H9 (cell line): ENCODE data around the gene CBX1. TPM values are rescaled to one million over a fixed set of nuclear protein-coding genes. Genes with fewer than 3 reads are reported as not detected.

Experiments
- DNase-seq: peaks from one replicate; pipeline ENCODE4 v3.0.0-alpha.2; 2017
- H2AFZ ChIP-seq: one replicate; pipeline ENCODE4 v1.6.1; 2013; ENCODE audit warnings: mild to moderate bottlenecking, low read length, control low read depth, moderate library complexity
- H2AK5ac ChIP-seq: 2 replicates; pipeline ENCODE4 v1.6.1; 2013; ENCODE audit warnings: low read length, control low read depth, mixed read lengths; ENCODE audit not compliant: insufficient read length
- H2BK120ac ChIP-seq: one replicate; pipeline ENCODE4 v1.6.1; 2013; ENCODE audit warnings: low read depth, mild to moderate bottlenecking, low read length, control low read depth, inconsistent platforms; ENCODE audit not compliant: poor library complexity, severe bottlenecking
- H2BK12ac ChIP-seq: 2 replicates; pipeline ENCODE4 v1.6.1; 2013; ENCODE audit warnings: low read length, control low read depth, mixed read lengths, low read depth; ENCODE audit not compliant: insufficient read length
- H2BK15ac ChIP-seq: 2 replicates; pipeline ENCODE4 v1.6.1; 2013; ENCODE audit warnings: low read depth, low read length, control low read depth
- H2BK20ac ChIP-seq: one replicate; pipeline ENCODE4 v1.6.1; 2013; ENCODE audit warnings: low read depth, mild to moderate bottlenecking, low read length, control low read depth, inconsistent platforms; ENCODE audit not compliant: poor library complexity, severe bottlenecking
- H2BK5ac ChIP-seq: 2 replicates; pipeline ENCODE4 v1.6.1; 2013; ENCODE audit warnings: low read length, control low read depth, mixed read lengths; ENCODE audit not compliant: insufficient read length
- H3K14ac ChIP-seq: 2 replicates; pipeline ENCODE4 v1.6.1; 2013; ENCODE audit warnings: low read length, control low read depth; ENCODE audit not compliant: insufficient read depth
- H3K18ac ChIP-seq: 2 replicates; pipeline ENCODE4 v1.6.1; 2013; ENCODE audit warnings: low read depth, mild to moderate bottlenecking, mixed read lengths, low read length, control low read depth; ENCODE audit not compliant: insufficient read length
- H3K23ac ChIP-seq: 2 replicates; pipeline ENCODE4 v1.6.1; 2013; ENCODE audit warnings: low read length, control low read depth, mixed read lengths, low read depth; ENCODE audit not compliant: insufficient read length
- H3K23me2 ChIP-seq: 2 replicates; pipeline ENCODE4 v1.6.1; 2013; ENCODE audit warnings: low read depth, mild to moderate bottlenecking, mixed read lengths, low read length, control low read depth; ENCODE audit not compliant: insufficient read length, poor library complexity, severe bottlenecking
- H3K27ac ChIP-seq: 2 replicates; pipeline ENCODE4 v1.5.1; 2013; ENCODE audit warnings: low read length, control low read depth, mixed read lengths, low read depth; ENCODE audit not compliant: insufficient read length
- H3K27me3 ChIP-seq: 2 replicates; pipeline ENCODE4 v1.6.1; 2013; ENCODE audit warnings: low read length, control low read depth, inconsistent platforms; ENCODE audit not compliant: insufficient read depth
- H3K4ac ChIP-seq: 2 replicates; pipeline ENCODE4 v1.6.1; 2013; ENCODE audit warnings: low read depth, mild to moderate bottlenecking, control low read depth, inconsistent platforms, low read length, moderate library complexity
- H3K4me1 ChIP-seq: 2 replicates; pipeline ENCODE4 v1.6.1; 2013; ENCODE audit warnings: low read length, control low read depth, inconsistent platforms; ENCODE audit not compliant: insufficient read depth
- H3K4me2 ChIP-seq: 2 replicates; pipeline ENCODE4 v1.6.1; 2013; ENCODE audit warnings: low read length, control low read depth, mixed read lengths; ENCODE audit not compliant: insufficient read length, insufficient read depth
- H3K56ac ChIP-seq: 2 replicates; pipeline ENCODE4 v1.6.1; 2013; ENCODE audit warnings: low read depth, mild to moderate bottlenecking, mixed read lengths, low read length, control low read depth; ENCODE audit not compliant: insufficient read length
- H3K79me1 ChIP-seq: 2 replicates; pipeline ENCODE4 v1.6.1; 2013; ENCODE audit warnings: low read depth, mild to moderate bottlenecking, moderate library complexity, low read length, control low read depth, inconsistent platforms; ENCODE audit not compliant: insufficient read depth, poor library complexity, severe bottlenecking
- H3K79me2 ChIP-seq: 2 replicates; pipeline ENCODE4 v1.6.1; 2013; ENCODE audit warnings: low read length, control low read depth, inconsistent platforms; ENCODE audit not compliant: insufficient read depth
- H3K9ac ChIP-seq: 2 replicates; pipeline ENCODE4 v1.6.1; 2013; ENCODE audit warnings: low read length, control low read depth, mixed read lengths; ENCODE audit not compliant: insufficient read length; ENCODE audit errors: extremely low read depth
- H3K9me3 ChIP-seq: one replicate; pipeline ENCODE4 v1.6.1; 2013; ENCODE audit warnings: low read depth, low read length, inconsistent platforms; ENCODE audit not compliant: control insufficient read depth
- H3T11ph ChIP-seq: one replicate; pipeline ENCODE4 v1.6.1; 2013; ENCODE audit warnings: mild to moderate bottlenecking, low read length, control low read depth, inconsistent platforms
- H4K20me1 ChIP-seq: one replicate; pipeline ENCODE4 v1.6.1; 2013; ENCODE audit not compliant: control insufficient read depth, insufficient read length, insufficient read depth
- H4K5ac ChIP-seq: 2 replicates; pipeline ENCODE4 v1.6.1; 2013; ENCODE audit warnings: low read depth, mild to moderate bottlenecking, mixed read lengths, low read length, control low read depth; ENCODE audit not compliant: insufficient read length
- H4K8ac ChIP-seq: replicated peaks from 2 replicates; pipeline ENCODE4 v1.6.1; 2013; ENCODE audit warnings: low read length, control low read depth, mixed read lengths, low read depth; ENCODE audit not compliant: insufficient read length
- H4K91ac ChIP-seq: 2 replicates; pipeline ENCODE4 v1.6.1; 2013; ENCODE audit warnings: low read depth, mild to moderate bottlenecking, moderate library complexity, mixed read lengths, low read length, control low read depth; ENCODE audit not compliant: insufficient read length
- H3K27ac Mint-ChIP-seq, 3 experiments: 2 replicates in 2 of 3; 3 replicates in 1 of 3; pipeline ENCODE4 v1.8.0; 2020 to 2021; ENCODE audit warnings: mixed read lengths in 3 of 3, mild to moderate bottlenecking in 1 of 3, moderate library complexity in 1 of 3
- H3K27me3 Mint-ChIP-seq: 2 replicates; pipeline ENCODE4 v1.8.0; 2021; ENCODE audit warnings: low read depth, mild to moderate bottlenecking, moderate library complexity, mixed read lengths
- H3K36me3 Mint-ChIP-seq, 3 experiments: 2 replicates in 2 of 3; 3 replicates in 1 of 3; pipeline ENCODE4 v1.8.0; 2020 to 2021; ENCODE audit warnings: low read depth in 3 of 3, mixed read lengths in 3 of 3; ENCODE audit not compliant: insufficient read depth in 1 of 3
- H3K4me1 Mint-ChIP-seq, 2 experiments: 2 replicates each; pipeline ENCODE4 v1.8.0; 2020; ENCODE audit warnings: mixed read lengths in 2 of 2
- H3K4me3 Mint-ChIP-seq, 2 experiments: 2 replicates in 1 of 2; 3 replicates in 1 of 2; pipeline ENCODE4 v1.8.0; 2020 to 2021; ENCODE audit warnings: mild to moderate bottlenecking in 2 of 2, mixed read lengths in 2 of 2, moderate library complexity in 1 of 2
- H3K9me3 Mint-ChIP-seq, 2 experiments: 2 replicates in 1 of 2; 3 replicates in 1 of 2; pipeline ENCODE4 v1.8.0; 2020; ENCODE audit warnings: mild to moderate bottlenecking in 2 of 2, mixed read lengths in 2 of 2, moderate library complexity in 1 of 2
- CTCF ChIP-seq: fragments of 200-600 bp; sonication (generic); conservative IDR thresholded peaks from 3 replicates; pipeline ENCODE4 v1.8.0; 2021; ENCODE audit warnings: antibody characterized with exemption, mild to moderate bottlenecking
- WGBS: extraction: QIAGEN DNeasy Blood & Tissue Kit; methylation state at CpG from one replicate; pipeline ENCODE4 v1.1.7; 2013; ENCODE audit warnings: missing lambda C conversion rate, low lambda C conversion rate, mixed read lengths; ENCODE audit not compliant: insufficient read length; ENCODE audit errors: extremely low coverage; 5-methylcytosine and 5-hydroxymethylcytosine counted together
- total RNA-seq: library from RNA; stranded (reverse); gene quantifications from 2 replicates; pipeline ENCODE4 v1.2.1, GENCODE V29; 2021

CBX1 gene
- total RNA-seq, 1 experiment from 2014 or later: 155 TPM

- H2BK15ac ChIP-seq: no peak overlapping the region
- H3K27me3 ChIP-seq: no peaks in the 10 kb centered on the region
- Mint-ChIP-seq H3K27me3 (no peaks in the 10 kb centered on the region; the same call in 1 of the 2 replicates), H3K9me3 (no peaks in the 10 kb centered on the region; a peak in 2 of 5 replicates), H3K4me3 (0 out of 5 replicates have a peak overlapping the region, but pooled peaks of 1 of the 2 experiments have one; percentile 16), H3K27ac (peak overlapping the region in 2 of 3 experiments; percentile 49 to 99; a peak in 4 of 7 replicates), H3K4me1 (peaks cover 46 to 60% of the 10 kb centered on the region in 2 experiments), H3K36me3 (peaks cover 68 to 79% (median 72%) of the 10 kb centered on the region in 3 experiments)
- H4K8ac ChIP-seq: no peak overlapping the region
- WGBS: no CpG with 5 or more reads among the region's 4 CpGs
- no peak overlapping the region for H3K9ac ChIP-seq
- no peak overlapping the region for H2BK20ac ChIP-seq
- H2BK120ac ChIP-seq: no peak overlapping the region
- no peak overlapping the region for H3K18ac ChIP-seq
- no peak overlapping the region for H2AK5ac ChIP-seq
- no peaks in the 10 kb centered on the region for H3K9me3 ChIP-seq
- peaks cover 8% of the 10 kb centered on the region; the same call in 1 of the 2 replicates for H3K79me2 ChIP-seq
- no peak overlapping the region for H3K14ac ChIP-seq
- no peaks in the 10 kb centered on the region for H4K20me1 ChIP-seq
- no peak overlapping the region for H4K91ac ChIP-seq
- no peak overlapping the region for H4K5ac ChIP-seq
- no peak overlapping the region for H2BK12ac ChIP-seq
- peaks cover 8% of the 10 kb centered on the region for H3K23me2 ChIP-seq
- no peak overlapping the region for H3K4ac ChIP-seq
- DNase-seq: no peak
- no peak overlapping the region for H3K4me2 ChIP-seq
- TF ChIP-seq CTCF: no peak
- H2BK5ac ChIP-seq: no peak overlapping the region
- no peak overlapping the region for H3K23ac ChIP-seq
- no peak overlapping the region for H3T11ph ChIP-seq
- no peak overlapping the region for H3K27ac ChIP-seq
- H3K56ac ChIP-seq: no peak overlapping the region
- peaks cover 4% of the 10 kb centered on the region for H3K79me1 ChIP-seq
- no peak overlapping the region for H2AFZ ChIP-seq
- peaks cover 12% of the 10 kb centered on the region; the same call in 1 of the 2 replicates for H3K4me1 ChIP-seq
These were observed 43.7 kb downstream of the CBX1 start for GRCh38 chr17:48057626-48058025.
